Gastrocnemius medialis (tissue), 4 donors: Measurements from ENCODE around the gene JMJD7.

Source experiments
- CTCF ChIP-seq, 5 experiments: fragments of 450-650 bp in 3 of 5; fragments of 200-600 bp in 2 of 5; sonication (generic) in 2 of 5; IDR thresholded peaks in 4 of 5; conservative IDR thresholded peaks in 1 of 5; 1 replicate in 4 of 5; 2 replicates in 1 of 5; pipeline ENCODE4 v1.5.1; 2016 to 2019; ENCODE audit warnings: antibody characterized with exemption in 5 of 5, mild to moderate bottlenecking in 3 of 5, moderate library complexity in 3 of 5
- POLR2A ChIP-seq, 2 donors: fragments of 450-650 bp; IDR thresholded peaks; one replicate each; pipeline ENCODE4 v1.6.1; 2017; ENCODE audit warnings: antibody characterized with exemption in 2 of 2, mild to moderate bottlenecking in 2 of 2, moderate library complexity in 2 of 2

- no peak for TF ChIP-seq POLR2A (IDR thresholded peaks at IDR 0.05)
- no peak for TF ChIP-seq CTCF (IDR thresholded peaks at IDR 0.05 in 4 of 5, conservative IDR thresholded peaks at IDR 0.05 in 1 of 5)
These were observed 43.4 kb downstream of the JMJD7 start for GRCh38 chr15:41871175-41871905.
